Kidney epithelial cell (primary cell): ENCODE results near the gene NLRP8. TPM values are rescaled to one million over a fixed set of nuclear protein-coding genes. Genes with fewer than 3 reads are reported as not detected.
"Not testable (repeated sequence)": the region's sequence is repeated elsewhere in the genome, so short reads cannot be mapped to it uniquely, and the experiment has no call there.

Experiments
- DNase-seq: peaks from one replicate; pipeline ENCODE4 v3.0.0-alpha.2; 2010; ENCODE audit warnings: low read depth
- H3K27me3 ChIP-seq: 2 replicates; pipeline ENCODE4 v1.6.0; 2011; ENCODE audit warnings: low read length; ENCODE audit not compliant: control insufficient read depth, insufficient read depth
- H3K36me3 ChIP-seq: 2 replicates; pipeline ENCODE4 v1.5.1; 2011; ENCODE audit warnings: low read length; ENCODE audit not compliant: control insufficient read depth, insufficient read depth
- H3K4me3 ChIP-seq: 2 replicates; pipeline ENCODE4 v1.5.1; 2011; ENCODE audit warnings: low read depth, mild to moderate bottlenecking, control low read depth, low read length
- total RNA-seq: library from RNA; depleted of rRNA; stranded (reverse); fragments of >200 nt; gene quantifications from 2 replicates; pipeline ENCODE4 v1.2.3, GENCODE V29; 2015
- TF ChIP-seq, protein P1 (sequence below): IDR thresholded peaks from 2 replicates; pipeline ENCODE4 v1.5.1; 2011; ENCODE audit warnings: mild to moderate bottlenecking, moderate library complexity, low read length, control low read depth, inconsistent platforms; ENCODE audit not compliant: insufficient read depth, poor library complexity, severe bottlenecking

NLRP8 gene
- total RNA-seq, 1 donor from 2014 or later: not detected

- no peaks in the 10 kb centered on the region for H3K36me3 ChIP-seq
- TF ChIP-seq, protein P1, sequence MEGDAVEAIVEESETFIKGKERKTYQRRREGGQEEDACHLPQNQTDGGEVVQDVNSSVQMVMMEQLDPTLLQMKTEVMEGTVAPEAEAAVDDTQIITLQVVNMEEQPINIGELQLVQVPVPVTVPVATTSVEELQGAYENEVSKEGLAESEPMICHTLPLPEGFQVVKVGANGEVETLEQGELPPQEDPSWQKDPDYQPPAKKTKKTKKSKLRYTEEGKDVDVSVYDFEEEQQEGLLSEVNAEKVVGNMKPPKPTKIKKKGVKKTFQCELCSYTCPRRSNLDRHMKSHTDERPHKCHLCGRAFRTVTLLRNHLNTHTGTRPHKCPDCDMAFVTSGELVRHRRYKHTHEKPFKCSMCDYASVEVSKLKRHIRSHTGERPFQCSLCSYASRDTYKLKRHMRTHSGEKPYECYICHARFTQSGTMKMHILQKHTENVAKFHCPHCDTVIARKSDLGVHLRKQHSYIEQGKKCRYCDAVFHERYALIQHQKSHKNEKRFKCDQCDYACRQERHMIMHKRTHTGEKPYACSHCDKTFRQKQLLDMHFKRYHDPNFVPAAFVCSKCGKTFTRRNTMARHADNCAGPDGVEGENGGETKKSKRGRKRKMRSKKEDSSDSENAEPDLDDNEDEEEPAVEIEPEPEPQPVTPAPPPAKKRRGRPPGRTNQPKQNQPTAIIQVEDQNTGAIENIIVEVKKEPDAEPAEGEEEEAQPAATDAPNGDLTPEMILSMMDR: no peak
- H3K27me3 ChIP-seq: no peaks in the 10 kb centered on the region
- DNase-seq: no peak
- no peak overlapping the region for H3K4me3 ChIP-seq
These were observed 16.6 kb upstream of the NLRP8 start for GRCh38 chr19:55930996-55931515.

DNA sequence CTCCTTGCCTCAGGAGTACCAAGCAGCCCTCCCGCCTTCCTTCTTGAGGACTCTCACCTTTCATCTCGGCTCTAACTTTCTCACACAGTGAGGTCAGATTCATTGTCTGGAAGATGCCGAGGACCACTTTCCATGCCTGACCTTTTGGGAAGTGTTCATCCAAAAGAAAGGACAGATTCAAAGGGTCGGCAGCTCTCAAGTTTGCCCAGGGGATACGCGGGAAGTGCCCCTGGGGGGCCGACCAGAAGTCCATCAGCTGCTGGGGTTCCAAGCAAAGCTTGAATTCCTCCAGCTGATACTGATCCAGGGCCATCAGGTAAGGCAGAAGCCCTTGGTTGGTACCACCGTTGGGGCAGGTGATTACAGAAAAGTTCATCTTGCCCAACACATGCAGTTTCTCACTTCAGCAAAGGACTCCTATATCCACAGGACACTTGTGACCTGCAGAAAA, 15.7 kb upstream of the NLRP8 start, which contains the start of gene NLRP13:
Gene NLRP13 (minus strand): TSS at position 401 of the 451 bp plus-strand sequence. CDS start 25 bp downstream, at position 376.
- H3K4me3 ChIP-seq: no peak within 1 kb of the TSS
- no peaks in the 10 kb centered on the region for H3K27me3 ChIP-seq
- DNase-seq: no peak
- TF ChIP-seq, protein P1: no peak
- H3K36me3 ChIP-seq: no peaks in the 10 kb centered on the region

DNA sequence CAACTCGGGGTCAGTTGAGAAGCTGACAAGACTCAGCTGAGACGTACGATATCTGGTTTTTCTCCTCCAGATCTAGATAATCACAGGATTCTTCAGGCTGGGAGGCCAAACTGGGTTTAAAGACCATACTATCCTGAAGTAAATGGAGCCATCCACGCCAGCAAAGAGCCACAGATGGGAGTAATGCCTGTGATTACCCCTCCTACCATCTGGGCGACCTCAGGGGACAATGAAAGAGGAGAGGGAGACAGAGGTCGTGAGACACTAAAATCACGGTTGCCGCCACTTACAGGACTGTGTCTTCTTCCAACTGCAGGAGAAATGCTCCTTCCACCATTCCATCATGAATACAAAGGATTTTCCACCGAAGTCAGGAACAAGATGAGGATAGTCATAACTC, 12.4 kb upstream of the NLRP8 start:
- Histone ChIP-seq H3K4me3 (no peak overlapping the region), H3K36me3 (no peaks in the 10 kb centered on the region), H3K27me3 (no peaks in the 10 kb centered on the region)
- TF ChIP-seq, protein P1: no peak
- no peak for DNase-seq

DNA sequence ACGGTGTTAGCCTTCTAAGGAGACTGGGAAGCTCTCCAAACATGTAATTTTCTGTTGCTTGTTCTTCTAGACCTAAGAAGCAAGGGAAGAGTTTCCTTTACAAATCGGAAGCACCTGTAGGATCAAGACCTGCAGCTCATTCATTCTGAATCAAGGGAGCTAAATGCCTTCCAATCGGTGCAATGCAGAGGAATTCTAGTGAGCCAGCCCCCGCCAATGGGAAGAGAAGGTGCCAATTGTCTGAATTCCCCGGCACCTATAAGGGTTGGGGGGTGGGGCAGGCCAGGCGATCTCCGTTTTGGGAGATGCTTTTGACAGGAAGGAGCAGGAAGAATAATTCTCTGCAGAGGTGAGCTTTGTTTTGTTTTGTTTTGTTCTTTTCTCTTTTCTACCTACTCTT, 8.4 kb upstream of the NLRP8 start:
- TF ChIP-seq, protein P1: no peak
- no peaks in the 10 kb centered on the region for H3K27me3 ChIP-seq
- H3K36me3 ChIP-seq: no peaks in the 10 kb centered on the region
- DNase-seq: no peak
- H3K4me3 ChIP-seq: no peak overlapping the region

- Histone ChIP-seq H3K27me3 (no peaks in the 10 kb centered on the region), H3K36me3 (no peaks in the 10 kb centered on the region), H3K4me3 (no peak overlapping the region)
- TF ChIP-seq, protein P1: no peak
- no peak for DNase-seq
These were observed 7.3 kb upstream of the NLRP8 start for GRCh38 chr19:55940306-55940705.

- H3K36me3 ChIP-seq, H3K27me3 ChIP-seq, H3K4me3 ChIP-seq, DNase-seq: not testable (repeated sequence)
These were observed 2.9 kb downstream of the NLRP8 start for GRCh38 chr19:55950566-55950965.
